ENCODE results near the gene ALG9. TPM values are rescaled to one million over a fixed set of nuclear protein-coding genes. Genes with fewer than 3 reads are reported as not detected.

Gene ALG9
- total and polyA plus RNA-seq, 8 donors = 15.7 to 37.0 (median 21.8) TPM

DNA sequence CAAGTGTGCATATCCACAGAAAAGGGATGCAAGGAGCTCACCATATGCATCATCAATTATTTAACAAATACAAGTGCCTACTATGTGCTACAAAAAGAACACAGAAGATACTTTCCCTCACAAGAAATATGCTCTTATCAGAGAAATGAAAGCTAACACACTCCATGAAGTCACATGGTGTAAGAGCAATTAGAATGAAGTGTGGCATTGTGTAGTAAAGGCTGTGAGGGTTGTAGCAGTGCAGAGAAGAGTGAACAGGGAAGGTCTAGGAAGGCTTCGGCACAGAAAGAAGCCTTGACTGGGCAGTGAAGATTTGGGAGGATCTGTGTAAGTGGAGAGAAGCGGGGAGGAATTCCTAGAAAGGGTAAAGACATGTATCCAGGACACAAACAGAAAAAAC is 127.7 kb downstream of the ALG9 start:
- peaks cover 0 to 66% (median 27%) of the 10 kb centered on the region in 3 donors for H3K36me3 ChIP-seq

DNA sequence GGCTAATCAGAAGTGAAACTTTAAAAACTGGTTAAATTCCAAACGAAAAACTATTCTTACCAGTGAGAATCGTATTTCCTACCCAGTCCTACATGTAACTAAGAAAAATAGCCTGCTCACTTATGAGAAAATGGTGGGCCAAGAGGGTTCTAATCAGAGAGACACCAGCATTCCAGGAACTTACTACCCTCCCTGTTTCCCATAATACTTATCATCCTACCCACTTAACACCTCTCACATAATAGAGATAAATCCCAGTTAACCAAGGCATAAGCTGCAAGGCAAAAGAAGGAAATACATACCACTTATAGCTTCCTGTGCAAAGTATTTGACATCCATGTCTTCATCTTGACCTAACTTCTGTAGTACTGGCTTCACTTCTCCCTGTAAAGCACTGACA is 129.6 kb downstream of the ALG9 start:
- Histone ChIP-seq H3K36me3 (peaks cover 0 to 56% (median 27%) of the 10 kb centered on the region in 3 donors), H3K4me3 (no peak overlapping the region), H3K27me3 (no peaks in the 10 kb centered on the region), H3K27ac (no peak overlapping the region), H3K9me3 (no peaks in the 10 kb centered on the region), H3K4me1 (peaks cover 0 to 7% (median 0%) of the 10 kb centered on the region in 3 donors)
- no peak for DNase-seq
- intact Hi-C loops (cut with DNase I) = no loop called here
- WGBS, 2 donors = 87 to 92% methylated on average over 2 of the region's 2 CpGs
- no peak for FAIRE-seq
- TF ChIP-seq, protein P1, sequence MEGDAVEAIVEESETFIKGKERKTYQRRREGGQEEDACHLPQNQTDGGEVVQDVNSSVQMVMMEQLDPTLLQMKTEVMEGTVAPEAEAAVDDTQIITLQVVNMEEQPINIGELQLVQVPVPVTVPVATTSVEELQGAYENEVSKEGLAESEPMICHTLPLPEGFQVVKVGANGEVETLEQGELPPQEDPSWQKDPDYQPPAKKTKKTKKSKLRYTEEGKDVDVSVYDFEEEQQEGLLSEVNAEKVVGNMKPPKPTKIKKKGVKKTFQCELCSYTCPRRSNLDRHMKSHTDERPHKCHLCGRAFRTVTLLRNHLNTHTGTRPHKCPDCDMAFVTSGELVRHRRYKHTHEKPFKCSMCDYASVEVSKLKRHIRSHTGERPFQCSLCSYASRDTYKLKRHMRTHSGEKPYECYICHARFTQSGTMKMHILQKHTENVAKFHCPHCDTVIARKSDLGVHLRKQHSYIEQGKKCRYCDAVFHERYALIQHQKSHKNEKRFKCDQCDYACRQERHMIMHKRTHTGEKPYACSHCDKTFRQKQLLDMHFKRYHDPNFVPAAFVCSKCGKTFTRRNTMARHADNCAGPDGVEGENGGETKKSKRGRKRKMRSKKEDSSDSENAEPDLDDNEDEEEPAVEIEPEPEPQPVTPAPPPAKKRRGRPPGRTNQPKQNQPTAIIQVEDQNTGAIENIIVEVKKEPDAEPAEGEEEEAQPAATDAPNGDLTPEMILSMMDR (IDR thresholded peaks at IDR 0.05) = no peak
- no peak for ATAC-seq

More for the DNA sequence above, 127.7 kb downstream of the ALG9 start:
- TF ChIP-seq, protein P1 (IDR thresholded peaks at IDR 0.05) = no peak
- WGBS, 2 donors = 94 to 96% methylated on average over 2 of the region's 2 CpGs
- no peak for ATAC-seq
- intact Hi-C loops (cut with DNase I) = no loop called here
- peaks cover 0 to 7% (median 0%) of the 10 kb centered on the region in 3 donors for H3K4me1 ChIP-seq
- FAIRE-seq = no peak
- no peak for DNase-seq
- no peak overlapping the region for H3K4me3 ChIP-seq
- H3K9me3 ChIP-seq = no peaks in the 10 kb centered on the region
- no peaks in the 10 kb centered on the region for H3K27me3 ChIP-seq
- no peak overlapping the region for H3K27ac ChIP-seq

DNA sequence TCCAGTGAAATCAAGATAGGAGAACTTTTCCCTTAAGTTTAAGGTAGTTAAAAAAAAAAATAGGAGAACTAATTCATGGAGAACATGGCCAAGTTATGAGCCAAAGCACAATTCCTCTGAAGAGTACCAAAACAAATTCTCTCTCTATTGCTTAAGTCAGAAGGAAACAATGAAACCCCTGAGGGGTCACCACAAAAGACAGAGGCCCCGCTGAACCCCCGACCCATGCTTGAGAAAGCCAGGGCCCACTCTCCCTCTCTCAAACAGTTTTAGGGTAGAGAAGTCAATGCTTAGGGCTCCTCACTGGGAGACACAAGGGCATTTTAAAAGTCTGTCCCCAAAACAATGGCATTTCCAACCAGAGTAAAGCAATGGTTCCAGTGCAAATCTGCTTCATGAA is 132.1 kb downstream of the ALG9 start:
- no peak for FAIRE-seq
- Histone ChIP-seq H3K27ac (no peak overlapping the region), H3K36me3 (peaks cover 0 to 34% (median 27%) of the 10 kb centered on the region in 3 donors), H3K4me3 (no peak overlapping the region), H3K4me1 (peaks cover 4 to 21% (median 16%) of the 10 kb centered on the region in 3 donors), H3K9me3 (no peaks in the 10 kb centered on the region), H3K27me3 (no peaks in the 10 kb centered on the region)
- TF ChIP-seq, protein P1 (IDR thresholded peaks at IDR 0.05) = no peak
- ATAC-seq = no peak
- DNase-seq = no peak
- 95 to 100% methylated on average over 2 of the region's 2 CpGs for WGBS, 2 donors
- intact Hi-C loops (cut with DNase I) = no loop called here

- H3K36me3 ChIP-seq = peaks cover 0 to 18% (median 13%) of the 10 kb centered on the region in 3 donors
- H3K4me3 ChIP-seq = no peak overlapping the region
- 77 to 82% methylated on average over 14 of the region's 14 CpGs for WGBS, 2 donors
- TF ChIP-seq, protein P1 (IDR thresholded peaks at IDR 0.05) = no peak
- no peaks in the 10 kb centered on the region for H3K27me3 ChIP-seq
- DNase-seq = peak in 1 of 6 donors; percentile 26
- H3K4me1 ChIP-seq = peaks cover 15 to 36% (median 31%) of the 10 kb centered on the region in 3 donors
- intact Hi-C loops (cut with DNase I) = no loop called here
- ATAC-seq = no peak
- FAIRE-seq = no peak
- H3K9me3 ChIP-seq = no peaks in the 10 kb centered on the region
- H3K27ac ChIP-seq = peak overlapping the region in 2 of 4 donors; percentile 53 to 78
These were observed 133.8 kb downstream of the ALG9 start for GRCh38 chr11:111737444-111738210.
